ENCODE data around the gene XPNPEP2.

Gene XPNPEP2

GRCh38 chrX:129754056-129755024, 15.6 kb downstream of the XPNPEP2 start:
- DNase-seq: no peak

- DNase-seq: no peak
Measured at GRCh38 chrX:129755779-129756650, 17.2 kb downstream of the XPNPEP2 start.

GRCh38 chrX:129759576-129760061, 20.8 kb downstream of the XPNPEP2 start:
- no peak for DNase-seq

GRCh38 chrX:129760155-129760554, 21.4 kb downstream of the XPNPEP2 start:
- DNase-seq: no peak

GRCh38 chrX:129760981-129761380, 22.2 kb downstream of the XPNPEP2 start:
- no peak for DNase-seq

GRCh38 chrX:129761596-129761995, 22.8 kb downstream of the XPNPEP2 start:
- DNase-seq: no peak

- no peak for DNase-seq
Measured at GRCh38 chrX:129762448-129762847, 23.7 kb downstream of the XPNPEP2 start.

GRCh38 chrX:129763666-129764065, 24.9 kb downstream of the XPNPEP2 start:
- no peak for DNase-seq

- no peak for DNase-seq
Measured at GRCh38 chrX:129768186-129768585, 29.4 kb downstream of the XPNPEP2 start.

GRCh38 chrX:129768586-129769466, 30.0 kb downstream of the XPNPEP2 start:
- no peak for DNase-seq

GRCh38 chrX:129769467-129770154, 30.8 kb downstream of the XPNPEP2 start:
- no peak for DNase-seq

- no peak for DNase-seq
Measured at GRCh38 chrX:129771266-129771995, 32.7 kb downstream of the XPNPEP2 start.

- DNase-seq: no peak
Measured at GRCh38 chrX:129772796-129773431, 34.1 kb downstream of the XPNPEP2 start.

- no peak for DNase-seq
Measured at GRCh38 chrX:129773649-129774458, 35.1 kb downstream of the XPNPEP2 start.

GRCh38 chrX:129777218-129778030, 38.6 kb downstream of the XPNPEP2 start:
- no peak for DNase-seq

- no peak for DNase-seq
Measured at GRCh38 chrX:129779086-129779672, 40.4 kb downstream of the XPNPEP2 start.

- DNase-seq: no peak
Measured at GRCh38 chrX:129779747-129780146, 41.0 kb downstream of the XPNPEP2 start, which contains the start of gene SASH3. SASH3 (plus strand) TSS chrX:129779949; CDS start chrX:129780098, 149 bp downstream.

- DNase-seq: no peak
Measured at GRCh38 chrX:129780441-129781105, 41.8 kb downstream of the XPNPEP2 start.
